GM23248 (cell line): ENCODE measurements around the gene BCAR3.

Experiments
- EZH2 ChIP-seq: fragments of 200-600 bp; sonication (generic); IDR thresholded peaks from 2 replicates; pipeline ENCODE4 v1.6.1; 2018; ENCODE audit warnings: antibody characterized with exemption, mild to moderate bottlenecking; ENCODE audit not compliant: insufficient read depth, poor library complexity, severe bottlenecking
- EZH2phosphoT487 ChIP-seq: fragments of 200-600 bp; sonication (generic); IDR thresholded peaks from 2 replicates; pipeline ENCODE4 v1.6.1; 2018; ENCODE audit warnings: antibody characterized with exemption, moderate library complexity, mild to moderate bottlenecking, low read depth; ENCODE audit not compliant: insufficient read depth

GRCh38 chr1:93516164-93516563, 165.5 kb downstream of the BCAR3 start:
- TF ChIP-seq EZH2phosphoT487 (no peak), EZH2 (no peak)
